Measurements from ENCODE around the gene PUM2.

The PUM2 gene

DNA sequence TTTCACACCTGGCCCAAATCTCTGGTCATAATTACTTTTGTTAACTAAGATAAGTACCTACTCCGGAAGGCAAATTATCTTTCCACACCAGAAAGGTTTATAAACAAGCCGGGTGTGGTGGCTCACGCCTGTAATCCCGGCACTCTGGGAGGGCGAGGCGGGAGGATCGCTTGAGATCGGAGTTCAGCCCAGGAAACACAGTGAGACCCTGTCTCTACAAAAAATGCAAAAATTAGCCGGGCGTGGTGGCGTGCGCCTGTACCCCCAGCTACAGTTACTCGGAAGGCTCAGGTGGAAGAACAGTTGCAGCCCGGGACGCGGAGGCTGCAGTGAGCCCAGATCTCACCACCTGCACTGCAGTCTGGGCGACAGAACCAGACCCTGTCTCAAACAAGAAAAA lies 2.1 kb downstream of the PUM2 start:
- no peak for DNase-seq (ENCODE audit: low spot score)

DNA sequence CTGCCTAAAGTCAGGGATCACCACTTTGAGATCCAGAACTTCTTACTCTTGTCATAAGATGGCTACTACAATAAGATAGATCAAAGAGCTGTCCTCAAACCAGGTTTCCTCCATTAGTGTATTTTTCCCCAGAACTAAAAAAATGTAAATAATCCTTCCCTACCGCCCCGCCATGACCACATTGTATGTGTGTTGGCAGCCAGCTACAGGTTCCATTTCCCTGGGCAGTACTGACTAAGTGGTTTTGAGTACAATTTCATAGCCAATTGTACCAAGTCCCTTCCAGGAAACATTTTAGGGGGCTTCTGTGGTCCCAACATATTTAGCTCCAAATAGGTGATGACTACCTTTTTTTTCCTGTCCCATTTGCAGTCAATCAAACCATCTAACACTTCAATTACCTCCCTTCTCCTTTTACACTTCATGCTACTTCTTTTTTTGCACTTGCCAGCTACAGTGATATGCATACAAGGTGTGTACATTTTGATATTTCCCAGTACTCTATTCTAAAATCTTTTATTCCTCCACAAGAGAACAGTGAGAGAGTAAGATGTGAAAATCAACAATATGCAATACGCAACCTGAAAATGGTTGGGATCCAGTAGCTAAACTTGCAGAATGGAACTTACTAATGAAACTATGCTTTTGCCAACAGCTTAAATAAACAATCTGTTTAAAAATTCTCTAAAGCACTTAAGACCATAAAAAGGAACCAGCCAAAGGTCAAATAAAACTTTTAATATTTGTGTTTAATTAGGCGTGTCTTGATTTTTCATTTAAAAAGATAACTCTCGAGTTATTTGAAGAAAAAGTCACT lies 3.9 kb downstream of the PUM2 start:
- DNase-seq (ENCODE audit: low spot score): no peak

DNA sequence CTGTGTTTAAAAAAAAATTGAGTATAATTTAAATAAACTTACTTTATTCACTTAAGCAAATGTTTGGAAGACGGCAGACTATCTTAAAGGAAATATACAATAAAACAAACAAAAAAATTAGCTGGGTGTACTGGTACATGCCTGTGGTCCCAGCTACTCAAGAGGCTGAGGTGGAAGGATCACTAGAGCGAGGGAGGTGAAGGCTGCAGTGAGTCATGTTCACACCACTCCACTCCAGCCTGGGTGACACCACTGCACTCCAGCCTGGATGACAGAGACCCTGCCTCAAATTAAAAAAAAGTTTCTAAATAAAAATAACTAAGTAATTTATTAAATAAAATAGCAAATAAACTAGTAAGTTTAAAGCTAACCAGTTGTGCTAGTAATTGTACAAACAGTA lies 7.5 kb downstream of the PUM2 start:
- DNase-seq (ENCODE audit: low spot score): peak; percentile 50

DNA sequence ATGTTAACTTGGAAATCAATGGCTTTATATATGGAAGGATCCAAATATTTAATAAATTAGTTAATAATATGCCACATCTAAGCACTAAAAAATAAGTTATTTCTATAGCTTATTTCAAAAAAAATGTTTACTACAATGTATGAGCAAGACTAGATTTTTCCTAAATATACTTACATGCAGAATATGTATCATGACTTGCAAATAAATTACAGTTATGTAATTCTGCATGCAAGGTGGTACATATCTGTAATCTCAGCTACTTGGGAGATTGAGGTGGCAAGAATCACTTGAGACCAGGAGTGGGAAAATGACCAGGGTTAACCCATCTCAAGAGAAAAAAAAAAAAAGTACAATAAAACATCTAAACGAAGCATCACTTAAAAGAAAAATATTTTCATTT lies 11.6 kb downstream of the PUM2 start:
- no peak for DNase-seq (ENCODE audit: low spot score)

DNA sequence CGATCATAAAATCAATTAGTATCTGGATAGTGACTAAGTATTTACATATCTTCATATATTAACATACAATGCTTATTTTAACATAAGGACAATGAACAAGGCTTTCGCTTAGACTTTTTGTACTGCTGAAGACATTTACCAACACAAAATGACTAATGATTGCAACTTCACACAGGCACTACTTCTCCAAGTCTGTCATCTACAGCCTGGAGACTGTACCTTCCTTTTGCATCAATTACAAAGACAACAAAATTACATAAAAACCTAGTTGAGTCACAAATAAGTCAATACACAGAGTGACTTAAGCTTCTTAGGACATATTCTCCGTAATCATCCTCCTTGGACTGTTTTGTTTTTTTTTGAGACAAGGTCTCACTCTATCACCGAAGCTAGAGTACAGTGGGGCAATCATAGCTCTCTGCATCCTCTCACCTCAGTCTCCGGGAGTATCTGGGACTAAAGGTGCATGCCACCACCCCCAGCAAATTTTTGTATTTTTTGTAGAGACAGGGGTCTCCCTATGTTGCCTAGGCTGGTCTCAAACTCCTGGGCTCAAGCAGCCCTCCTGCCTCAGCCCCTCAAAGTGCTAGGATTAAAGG lies 15.9 kb downstream of the PUM2 start:
- no peak for DNase-seq (ENCODE audit: low spot score)

DNA sequence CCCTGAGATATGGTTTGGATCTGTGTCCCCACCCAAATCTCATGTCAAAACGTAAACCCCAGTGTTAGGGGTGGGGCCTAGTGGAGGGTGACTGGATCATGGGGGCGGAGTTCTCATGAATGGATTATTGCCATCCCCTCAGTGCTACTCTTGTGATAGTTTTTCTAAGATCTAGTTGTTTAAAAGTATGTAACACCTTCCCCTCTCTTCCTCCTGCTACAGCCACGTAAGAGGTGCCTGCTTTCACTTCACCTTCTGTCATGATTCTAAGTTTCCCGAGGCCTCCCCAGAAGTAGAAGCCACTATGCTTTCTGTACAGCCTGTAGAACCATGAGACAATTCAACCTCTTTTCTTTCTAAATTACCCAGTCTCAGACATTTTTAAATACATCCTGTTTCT lies 16.9 kb downstream of the PUM2 start:
- no peak for DNase-seq (ENCODE audit: low spot score)

DNA sequence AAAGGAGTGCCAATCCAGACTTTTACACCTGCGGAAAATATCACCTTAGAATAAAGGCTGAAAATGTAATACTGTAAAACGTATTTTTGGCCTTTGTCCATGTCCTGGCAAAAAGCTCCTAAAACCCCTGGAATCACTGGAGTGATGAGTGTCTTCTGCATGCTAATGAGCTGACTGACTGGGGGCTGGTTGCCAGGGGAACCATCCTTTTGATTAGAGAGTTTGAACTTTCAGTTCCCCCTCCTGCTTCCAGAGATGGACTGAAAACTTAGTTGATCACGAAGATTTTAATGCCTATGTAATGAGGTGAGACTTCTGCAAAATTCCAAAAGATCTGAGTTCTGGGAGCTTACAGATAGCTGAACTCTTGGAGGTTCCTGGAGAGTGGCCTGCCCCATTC lies 20.5 kb downstream of the PUM2 start:
- no peak for DNase-seq (ENCODE audit: low spot score)

DNA sequence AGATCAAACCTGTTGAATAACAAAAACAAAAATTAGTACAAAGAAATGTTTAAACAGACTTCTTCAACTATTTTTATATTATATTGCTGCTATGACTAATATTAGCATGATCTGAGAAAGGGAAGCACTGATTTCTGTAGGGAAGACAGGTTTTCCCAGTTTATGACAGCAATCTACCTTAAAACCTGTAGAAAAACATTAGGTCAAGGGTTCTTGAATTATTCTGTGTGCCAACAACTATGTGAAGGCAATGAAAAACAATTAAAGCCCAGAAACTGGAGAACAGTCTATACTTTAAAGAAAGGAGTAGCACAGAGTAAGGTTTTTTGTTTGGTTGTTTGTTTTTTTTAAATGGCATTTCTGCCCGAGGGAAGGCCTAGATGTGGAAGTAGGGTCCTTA lies 23.3 kb downstream of the PUM2 start:
- DNase-seq (ENCODE audit: low spot score): no peak

DNA sequence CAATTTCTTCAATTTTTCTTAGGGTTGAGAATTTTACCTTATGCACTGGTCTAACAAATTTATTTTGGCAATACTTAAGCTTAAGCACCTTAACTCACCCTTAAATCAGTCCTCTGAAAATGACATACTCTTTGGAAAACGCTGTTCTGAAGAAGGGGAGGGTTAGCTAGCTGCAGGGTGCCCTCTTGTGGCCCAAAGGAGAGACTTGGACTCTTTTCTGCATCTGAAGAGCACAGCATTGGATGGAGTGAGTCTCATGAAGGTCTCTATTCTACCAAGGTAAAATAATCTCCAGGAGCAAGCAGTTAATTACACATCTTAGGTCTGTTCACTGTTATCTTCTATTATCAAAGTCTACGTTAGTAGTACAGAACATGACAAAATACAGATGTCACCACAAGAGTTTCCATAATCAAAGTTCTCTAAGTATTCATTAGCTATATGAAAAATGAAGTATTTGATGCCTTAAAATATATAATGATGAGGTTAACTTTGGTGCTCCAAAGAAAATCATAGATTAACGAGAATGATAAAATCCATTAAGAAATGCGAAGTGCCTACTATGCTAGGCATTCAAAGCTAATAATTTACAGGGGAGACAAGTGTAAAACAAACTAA lies 24.4 kb downstream of the PUM2 start:
- peak; percentile 65 for DNase-seq (ENCODE audit: low spot score)

DNA sequence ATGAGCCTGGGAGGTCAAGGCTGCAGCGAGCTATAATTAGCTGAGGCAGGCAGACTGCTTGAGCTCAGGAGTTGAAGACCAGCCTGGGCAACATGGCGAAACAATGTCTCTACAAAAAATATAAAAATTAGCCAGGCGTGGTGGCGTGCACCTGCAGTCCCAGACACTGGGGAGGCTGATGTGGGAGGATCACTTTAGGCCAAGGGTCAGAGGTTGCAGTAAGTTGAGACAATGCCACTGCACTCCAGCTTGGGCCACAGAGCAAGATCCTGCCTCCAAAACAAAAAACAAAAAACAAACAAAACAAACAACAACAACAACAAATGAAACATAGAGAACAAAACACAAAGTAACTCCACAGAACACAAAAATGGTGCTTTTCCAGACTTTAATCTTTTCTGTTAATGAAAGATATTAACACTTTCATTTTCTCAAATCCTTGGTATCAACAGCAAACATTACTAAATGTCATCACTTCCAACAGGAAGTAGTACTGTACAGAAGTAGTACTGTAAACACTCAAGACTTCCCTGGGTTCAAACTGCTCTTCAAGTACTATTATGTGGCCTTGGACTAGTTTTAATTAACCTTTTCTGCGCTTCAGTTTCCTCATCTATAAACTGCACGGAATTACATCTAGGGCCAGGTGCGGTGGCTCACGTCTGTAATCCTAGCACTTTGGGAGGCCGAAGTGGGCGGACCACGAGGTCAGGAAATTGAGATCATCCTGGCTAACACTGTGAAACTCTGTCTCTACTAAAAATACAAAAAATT lies 27.9 kb downstream of the PUM2 start:
- no peak for DNase-seq (ENCODE audit: low spot score)

DNA sequence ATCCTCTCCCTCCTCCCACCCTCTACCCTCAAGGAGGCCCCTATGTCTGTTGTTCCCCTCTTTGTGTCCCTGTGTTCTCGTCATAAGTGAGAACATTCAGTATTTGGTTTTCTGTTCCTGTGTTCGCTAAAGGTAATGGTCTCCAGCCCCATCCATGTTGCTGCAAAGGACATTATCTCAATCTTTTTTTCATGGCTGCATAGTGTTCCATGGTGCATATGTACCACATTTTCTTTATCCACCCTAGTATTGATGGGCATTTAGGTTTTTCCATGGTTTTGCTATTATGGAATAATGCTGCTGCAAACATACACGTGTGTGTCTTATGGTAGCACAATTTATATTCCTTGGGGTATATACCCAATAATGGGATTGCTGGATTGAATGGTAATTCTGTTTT lies 33.0 kb downstream of the PUM2 start:
- no peak for DNase-seq (ENCODE audit: low spot score)

DNA sequence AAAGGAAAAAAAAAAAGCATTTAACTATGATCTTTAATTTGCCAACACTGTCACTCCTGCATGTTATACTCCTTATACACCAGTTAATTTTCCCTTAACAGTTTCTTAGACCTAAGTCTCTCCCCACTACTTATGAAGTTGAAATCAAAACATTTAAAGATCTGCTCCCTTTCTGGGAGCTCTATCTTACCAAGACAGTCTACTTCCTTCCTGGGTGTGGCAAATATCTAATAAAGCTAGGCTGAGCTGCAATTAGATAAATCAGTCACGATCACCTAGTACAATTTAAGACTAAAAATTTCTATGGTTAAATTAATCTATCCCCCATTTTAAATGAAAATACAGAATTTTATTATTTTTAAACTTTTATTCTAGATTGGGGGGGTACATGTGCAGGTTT lies 33.4 kb downstream of the PUM2 start:
- DNase-seq (ENCODE audit: low spot score): no peak

DNA sequence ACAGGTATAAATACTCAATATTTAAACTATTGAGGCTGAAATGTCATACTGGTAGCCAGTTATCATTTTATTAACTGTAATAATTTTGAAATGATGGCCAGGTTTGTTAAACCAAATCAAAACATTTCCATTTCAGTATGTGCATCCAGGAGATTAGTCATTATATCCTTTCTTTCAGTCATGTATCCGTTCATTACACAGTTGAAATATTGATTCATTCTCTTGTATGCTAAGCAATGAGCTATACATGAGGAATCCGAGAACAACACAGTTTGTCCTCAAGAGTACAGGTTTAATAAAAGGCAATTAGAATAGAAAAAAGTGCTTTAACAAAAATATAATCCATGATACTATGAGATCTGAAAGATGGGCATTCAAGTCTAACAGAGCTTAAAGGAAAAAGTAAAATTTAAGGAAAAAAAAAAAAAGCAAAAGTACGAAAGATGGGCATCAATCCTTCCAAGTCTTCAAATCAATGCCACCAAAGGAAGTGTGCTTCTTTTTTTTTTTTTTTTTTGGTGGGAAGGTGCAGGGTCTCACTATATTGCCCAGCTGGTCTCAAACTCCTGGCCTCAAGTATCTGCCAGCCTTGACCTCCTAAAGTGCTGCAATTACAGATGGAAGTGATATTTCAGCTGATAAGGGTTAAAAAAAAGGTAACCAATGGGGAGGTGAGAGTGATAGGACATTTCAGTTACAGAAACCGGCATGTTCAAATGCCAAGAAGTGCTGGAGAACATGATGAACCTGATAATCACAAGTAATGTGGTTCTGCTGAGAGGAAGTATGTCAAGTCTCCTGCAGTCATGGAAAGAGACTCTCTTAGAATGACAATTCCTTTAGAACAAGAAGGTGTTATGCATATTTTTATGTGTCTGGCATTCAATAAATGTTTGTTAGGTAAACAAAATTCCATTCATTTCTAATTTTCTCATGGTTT lies 35.8 kb downstream of the PUM2 start:
- DNase-seq (ENCODE audit: low spot score): no peak

DNA sequence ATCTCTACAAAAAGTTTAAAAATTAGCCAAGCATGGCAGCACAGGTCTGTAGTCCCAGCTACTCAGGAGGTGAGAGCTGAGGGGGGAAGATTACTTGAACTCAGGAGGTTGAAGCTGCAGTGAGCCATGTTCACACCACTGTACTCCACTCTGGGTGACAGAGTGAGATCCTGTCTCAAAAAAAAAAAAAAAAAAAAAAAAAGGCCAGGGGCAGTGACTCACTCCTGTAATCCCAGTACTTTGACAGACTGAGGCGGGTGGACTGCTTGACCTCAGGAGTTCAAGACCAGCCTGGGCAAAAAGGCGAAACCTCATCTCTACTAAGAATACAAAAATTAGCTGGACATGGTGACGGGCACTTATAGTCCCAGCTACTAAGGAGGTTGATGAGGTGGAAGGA lies 37.0 kb downstream of the PUM2 start:
- peak; percentile 43 for DNase-seq (ENCODE audit: low spot score)

DNA sequence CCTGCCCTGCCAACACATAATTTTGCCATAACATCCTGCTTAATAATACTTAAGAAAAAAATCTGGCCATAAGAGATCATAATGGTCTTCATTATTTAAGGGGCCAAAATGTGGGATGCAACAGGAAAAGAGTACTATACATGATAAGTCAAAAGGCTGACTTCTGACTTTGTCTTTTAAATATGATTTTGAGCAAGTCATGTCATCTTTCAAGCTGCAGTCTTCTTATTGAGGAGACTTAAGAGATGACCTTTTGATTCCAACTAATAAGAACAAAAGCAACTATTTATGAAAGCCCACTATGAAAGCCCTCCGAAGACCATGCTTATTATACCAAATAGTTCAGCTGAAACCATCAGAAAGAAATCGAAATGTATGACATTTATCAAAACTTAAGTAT lies 41.6 kb downstream of the PUM2 start:
- DNase-seq (ENCODE audit: low spot score): no peak

DNA sequence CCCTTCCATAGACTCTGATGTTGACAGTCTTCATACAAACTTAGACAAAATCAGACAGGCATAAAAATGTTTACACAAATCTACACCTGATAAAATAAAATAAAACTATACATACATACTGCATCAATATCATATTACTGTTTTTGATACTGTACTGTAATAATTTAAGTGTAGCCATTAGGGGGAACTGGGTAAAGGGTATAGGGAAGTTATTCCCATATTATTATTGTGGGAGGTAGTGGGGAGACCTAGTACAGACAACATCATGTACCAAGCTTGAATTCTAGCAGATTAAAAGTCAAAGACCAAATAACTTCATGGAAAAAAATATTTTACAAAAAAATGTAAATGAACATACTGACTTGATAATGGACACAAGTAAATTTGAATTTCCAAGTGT lies 43.3 kb downstream of the PUM2 start:
- DNase-seq (ENCODE audit: low spot score): no peak

DNA sequence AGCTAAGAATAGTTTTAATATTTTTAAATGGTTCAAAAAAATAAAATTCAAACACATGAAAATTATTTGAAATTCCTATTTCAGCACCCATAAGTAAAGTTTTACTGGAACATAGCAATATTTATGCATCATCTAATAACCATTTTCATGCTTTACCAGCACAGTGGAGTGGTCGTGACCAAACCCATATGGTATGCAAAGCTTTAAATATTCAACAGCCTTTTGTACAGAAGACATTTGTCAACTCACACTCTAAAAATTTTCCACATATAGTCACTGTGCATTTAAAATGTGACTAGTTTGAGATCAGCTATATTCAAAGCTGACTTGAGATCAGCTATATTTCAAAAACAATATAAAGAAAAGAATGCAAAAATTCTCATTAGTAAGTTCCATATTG lies 46.2 kb downstream of the PUM2 start:
- DNase-seq (ENCODE audit: low spot score): peak; percentile 20

DNA sequence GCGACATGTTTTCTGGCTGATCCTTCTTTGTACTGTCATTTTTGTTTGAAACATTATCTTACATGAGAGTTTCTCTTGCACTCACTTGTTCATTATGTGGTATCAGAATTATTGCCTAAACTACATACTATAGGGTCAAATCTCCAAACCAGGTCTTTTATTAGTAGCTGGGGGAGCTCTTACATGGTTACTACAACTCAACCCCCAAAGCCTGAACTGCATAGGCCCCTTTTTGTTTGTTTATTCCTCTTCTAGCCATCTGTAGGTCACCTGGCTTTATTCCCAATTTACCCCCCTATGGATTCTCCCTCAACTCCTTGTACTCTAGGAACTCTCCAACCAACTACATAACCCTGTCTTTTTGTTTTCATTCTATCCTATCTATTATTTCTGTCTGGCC lies 46.7 kb downstream of the PUM2 start:
- no peak for DNase-seq (ENCODE audit: low spot score)

DNA sequence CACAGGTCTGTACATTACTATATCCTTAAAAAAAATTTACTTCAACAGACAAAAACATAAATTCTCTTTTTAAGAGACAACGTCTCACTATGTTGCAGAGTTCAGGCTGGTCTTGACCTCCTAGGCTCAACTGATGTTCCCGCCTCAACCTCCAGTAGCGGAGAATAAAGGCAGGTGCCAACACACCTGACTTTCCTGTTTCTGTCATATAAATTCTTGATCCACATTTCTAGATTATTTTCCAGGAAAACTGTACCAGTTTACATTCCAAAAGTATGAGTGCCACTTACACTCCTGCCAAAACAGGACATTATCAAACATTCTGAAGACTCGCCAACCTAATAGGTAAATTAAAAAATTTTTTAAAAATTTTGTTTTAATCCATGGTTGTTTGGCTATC lies 48.6 kb downstream of the PUM2 start:
- no peak for DNase-seq (ENCODE audit: low spot score)

DNA sequence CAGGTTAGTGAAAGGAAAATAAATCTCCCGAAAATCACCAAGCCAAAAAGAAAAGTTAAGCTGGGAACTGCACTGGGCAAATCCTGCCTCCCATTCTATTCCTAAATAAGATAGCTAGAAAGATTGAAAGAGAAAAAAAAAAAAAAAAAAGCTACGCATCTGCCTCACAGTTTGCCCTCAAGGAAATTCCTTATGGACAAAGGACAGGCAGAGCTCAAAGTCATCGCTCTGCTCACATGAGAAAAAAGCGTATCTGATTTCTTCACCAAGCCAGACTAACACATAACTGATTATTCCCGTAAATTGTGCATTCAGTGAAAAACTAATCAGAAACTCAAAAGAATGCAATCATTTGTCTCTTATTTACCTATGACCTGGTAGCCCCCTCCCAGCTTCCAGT lies 50.0 kb downstream of the PUM2 start:
- no peak for DNase-seq (ENCODE audit: low spot score)

DNA sequence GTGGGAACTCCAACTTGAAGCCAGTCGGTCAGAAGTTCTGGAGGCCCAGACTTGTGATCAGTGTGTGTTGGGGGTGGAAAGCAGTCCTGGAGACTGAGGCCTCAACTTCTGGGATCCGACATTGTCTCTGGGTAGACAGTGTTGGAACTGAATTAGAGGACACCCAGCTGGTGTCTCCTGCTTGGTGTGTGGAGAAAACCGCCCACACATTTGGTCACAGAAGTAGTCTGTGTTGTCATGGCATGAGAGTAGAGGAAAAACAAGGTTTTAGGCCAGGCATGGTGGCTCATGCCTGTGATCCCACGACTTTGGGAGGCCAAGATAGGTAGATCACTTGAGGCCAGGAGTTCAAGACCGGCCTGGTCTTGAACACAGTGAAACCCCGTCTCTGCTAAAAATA lies 51.5 kb downstream of the PUM2 start:
- DNase-seq (ENCODE audit: low spot score): no peak

DNA sequence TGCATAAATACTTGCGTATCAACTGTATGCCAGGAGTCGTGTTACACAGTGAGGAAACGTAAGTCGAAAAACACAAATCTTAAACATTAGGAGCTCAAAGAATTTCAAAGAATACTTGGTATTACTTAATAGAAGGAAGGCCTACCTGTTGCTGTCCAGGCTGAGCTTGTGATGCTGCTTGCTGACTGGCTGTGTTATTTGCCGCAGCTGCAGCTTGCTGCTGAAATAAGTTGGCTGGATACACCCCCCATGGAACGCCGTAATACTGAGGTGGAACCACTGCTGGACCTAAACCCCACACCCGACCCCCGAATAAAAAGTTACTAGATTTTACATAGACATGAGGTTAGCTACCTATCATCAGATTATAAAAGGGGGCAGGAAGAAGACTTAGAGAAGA lies 56.4 kb downstream of the PUM2 start:
- no peak for DNase-seq (ENCODE audit: low spot score)

Measured in kidney tubule cell (primary cell).